Measurements from ENCODE around the gene PPP1R12B. TPM values are rescaled to one million over a fixed set of nuclear protein-coding genes. Genes with fewer than 3 reads are reported as not detected.
"Not testable (repeated sequence)": the region's sequence is repeated elsewhere in the genome, so short reads cannot be mapped to it uniquely, and the experiment has no call there.

Gene PPP1R12B
- total RNA-seq, 5 donors from 2014 or later (not counting 1 experiment from before 2014, with no cell fraction given) = 24.3 to 40.9 (median 27.0) TPM

DNA sequence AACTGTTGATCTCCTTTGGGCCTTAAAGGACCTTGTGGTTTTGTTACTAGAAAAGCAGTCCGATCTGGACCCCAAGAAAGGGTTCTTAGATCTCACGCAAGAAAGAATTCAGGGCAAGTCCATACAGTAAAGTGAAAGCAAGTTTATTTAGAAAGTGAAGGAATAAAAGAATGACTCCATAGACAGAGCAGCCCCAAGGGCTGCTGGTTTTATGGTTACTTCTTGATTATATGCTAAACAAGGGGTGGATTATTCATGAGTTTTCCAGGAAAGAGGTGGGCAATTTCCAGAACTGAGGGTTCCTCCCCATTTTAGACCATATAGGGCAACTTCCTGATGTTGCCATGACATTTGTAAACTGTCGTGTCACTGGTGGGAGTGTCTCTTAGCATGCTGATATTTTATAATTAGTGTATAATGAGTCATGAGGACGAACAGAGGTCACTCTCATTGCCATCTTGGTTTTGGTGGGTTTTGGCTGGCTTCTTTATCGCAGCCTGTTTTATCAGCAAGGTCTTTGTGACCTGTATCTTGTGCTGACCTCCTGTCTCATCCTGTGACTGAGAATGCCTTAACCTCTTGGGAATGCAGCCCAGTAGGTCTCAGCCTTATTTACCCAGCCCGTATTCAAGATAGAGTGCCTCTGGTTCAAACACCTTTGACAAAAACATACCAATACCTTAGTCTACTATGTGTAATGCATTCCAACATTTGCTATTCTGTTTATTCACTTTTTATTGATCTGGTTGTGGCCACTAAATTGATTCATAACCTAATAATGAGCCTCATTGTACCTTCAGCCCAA, 183.5 kb downstream of the PPP1R12B start:
- H3K4me3 ChIP-seq (ENCODE audit: control insufficient read depth in 1 of 2, extremely low read depth in 1 of 2, low read length in 1 of 2); H3K36me3 Mint-ChIP-seq; CTCF ChIA-PET; H3K4me1 Mint-ChIP-seq; H3K27ac Mint-ChIP-seq; H3K36me3 ChIP-seq (ENCODE audit: control insufficient read depth in 2 of 2, extremely low read depth in 1 of 2, insufficient read depth in 1 of 2, low read length in 1 of 2); H3K27me3 ChIP-seq (replicated peaks in 1 of 2; ENCODE audit: control insufficient read depth in 2 of 2, extremely low read depth in 1 of 2, insufficient read depth in 2 of 2, low read length in 1 of 2); ATAC-seq (replicated peaks in 1 of 4); DNase-seq; H3K27ac ChIP-seq (ENCODE audit: low read length); POLR2A ChIA-PET; H3K4me3 Mint-ChIP-seq; H3K9me3 ChIP-seq; H3K4me1 ChIP-seq (ENCODE audit: control insufficient read depth in 1 of 2, extremely low read depth in 1 of 2, insufficient read depth in 2 of 2, low read length in 2 of 2); H3K27me3 Mint-ChIP-seq; H3K9me3 Mint-ChIP-seq: not testable (repeated sequence)
- WGBS (ENCODE audit: insufficient coverage) = 92% methylated on average over 3 of the region's 6 CpGs

GRCh38 chr1:202539166-202539574, 190.7 kb downstream of the PPP1R12B start:
- POLR2A ChIA-PET; H3K27me3 Mint-ChIP-seq; H3K9me3 ChIP-seq; ATAC-seq (replicated peaks in 1 of 4); CTCF ChIA-PET; H3K36me3 ChIP-seq (ENCODE audit: control insufficient read depth in 2 of 2, extremely low read depth in 1 of 2, insufficient read depth in 1 of 2, low read length in 1 of 2); H3K27ac ChIP-seq (ENCODE audit: low read length); H3K4me1 ChIP-seq (ENCODE audit: control insufficient read depth in 1 of 2, extremely low read depth in 1 of 2, insufficient read depth in 2 of 2, low read length in 2 of 2); DNase-seq; H3K4me1 Mint-ChIP-seq; H3K27me3 ChIP-seq (replicated peaks in 1 of 2; ENCODE audit: control insufficient read depth in 2 of 2, extremely low read depth in 1 of 2, insufficient read depth in 2 of 2, low read length in 1 of 2); H3K4me3 Mint-ChIP-seq; H3K27ac Mint-ChIP-seq; H3K9me3 Mint-ChIP-seq; H3K4me3 ChIP-seq (ENCODE audit: control insufficient read depth in 1 of 2, extremely low read depth in 1 of 2, low read length in 1 of 2): not testable (repeated sequence)
- peaks cover 11% of the 10 kb centered on the region for H3K36me3 Mint-ChIP-seq
- no CpG with 5 or more reads among the region's 5 CpGs for WGBS (ENCODE audit: insufficient coverage)

DNA sequence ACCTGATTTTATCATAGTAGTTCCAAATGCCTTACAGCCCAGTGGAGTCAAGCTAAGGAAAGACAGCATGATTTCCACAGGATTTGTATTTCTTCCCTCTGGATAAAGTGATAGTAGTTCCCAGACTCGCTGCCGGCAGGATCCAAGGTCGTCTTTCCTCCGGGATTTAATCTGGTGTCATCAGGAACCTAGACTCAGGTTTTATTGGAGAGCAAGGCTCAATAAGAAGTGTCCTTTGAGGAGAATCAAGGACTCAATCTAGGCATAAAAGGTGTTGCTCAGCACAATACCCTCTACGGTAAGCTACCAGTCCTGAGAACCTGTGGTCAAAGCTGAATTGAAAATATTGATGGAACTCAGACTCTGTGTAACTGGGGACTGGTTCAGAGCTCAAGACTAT, 191.1 kb downstream of the PPP1R12B start:
- H3K4me1 ChIP-seq (ENCODE audit: control insufficient read depth in 1 of 2, extremely low read depth in 1 of 2, insufficient read depth in 2 of 2, low read length in 2 of 2); H3K9me3 Mint-ChIP-seq; ATAC-seq (replicated peaks in 1 of 4); H3K9me3 ChIP-seq; POLR2A ChIA-PET; CTCF ChIA-PET; H3K27ac Mint-ChIP-seq; H3K27me3 Mint-ChIP-seq; H3K27me3 ChIP-seq (replicated peaks in 1 of 2; ENCODE audit: control insufficient read depth in 2 of 2, extremely low read depth in 1 of 2, insufficient read depth in 2 of 2, low read length in 1 of 2); H3K4me3 ChIP-seq (ENCODE audit: control insufficient read depth in 1 of 2, extremely low read depth in 1 of 2, low read length in 1 of 2); H3K36me3 ChIP-seq (ENCODE audit: control insufficient read depth in 2 of 2, extremely low read depth in 1 of 2, insufficient read depth in 1 of 2, low read length in 1 of 2); DNase-seq; H3K4me1 Mint-ChIP-seq; H3K4me3 Mint-ChIP-seq; H3K27ac ChIP-seq (ENCODE audit: low read length): not testable (repeated sequence)
- H3K36me3 Mint-ChIP-seq = peaks cover 11% of the 10 kb centered on the region
- WGBS (ENCODE audit: insufficient coverage) = 97% methylated on average over 4 of the region's 5 CpGs

DNA sequence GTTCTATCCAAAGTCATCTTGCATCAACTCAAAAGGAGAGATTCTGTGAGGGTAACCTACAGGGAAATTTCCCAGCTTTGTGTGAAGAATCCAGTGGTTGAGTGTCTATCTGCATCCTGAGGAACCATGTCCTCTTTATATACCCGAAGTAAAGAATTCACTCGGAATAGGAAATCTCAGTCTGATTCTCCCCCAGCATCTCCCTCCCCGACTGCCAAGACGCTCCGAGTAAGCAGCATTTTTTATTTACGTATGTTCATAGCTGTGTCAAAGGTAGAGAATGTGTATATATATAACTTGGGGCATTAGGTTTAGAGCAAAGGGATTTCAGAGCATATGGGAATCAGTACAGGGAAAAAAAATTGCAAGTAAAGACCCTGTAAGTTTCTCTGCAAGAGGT, 191.5 kb downstream of the PPP1R12B start:
- Histone ChIP-seq H3K4me3 (ENCODE audit: control insufficient read depth in 1 of 2, extremely low read depth in 1 of 2, low read length in 1 of 2) (no peak overlapping the region), H3K27me3 (replicated peaks in 1 of 2; ENCODE audit: control insufficient read depth in 2 of 2, extremely low read depth in 1 of 2, insufficient read depth in 2 of 2, low read length in 1 of 2) (no peaks in the 10 kb centered on the region), H3K4me1 (ENCODE audit: control insufficient read depth in 1 of 2, extremely low read depth in 1 of 2, insufficient read depth in 2 of 2, low read length in 2 of 2) (no peaks in the 10 kb centered on the region), H3K9me3 (no peaks in the 10 kb centered on the region), H3K27ac (ENCODE audit: low read length) (no peak overlapping the region), H3K36me3 (ENCODE audit: control insufficient read depth in 2 of 2, extremely low read depth in 1 of 2, insufficient read depth in 1 of 2, low read length in 1 of 2) (no peaks in the 10 kb centered on the region)
- ATAC-seq (replicated peaks in 1 of 4) (no peak), DNase-seq (no peak)
- Mint-ChIP-seq H3K4me3 (no peak overlapping the region), H3K27me3 (no peaks in the 10 kb centered on the region), H3K4me1 (no peaks in the 10 kb centered on the region), H3K36me3 (peaks cover 11% of the 10 kb centered on the region), H3K9me3 (no peaks in the 10 kb centered on the region), H3K27ac (no peak overlapping the region)
- POLR2A ChIA-PET = no interaction called here
- WGBS (ENCODE audit: insufficient coverage) = 100% methylated on average over 1 of the region's 6 CpGs
- CTCF ChIA-PET = no interaction called here

- Mint-ChIP-seq H3K27ac (no peak overlapping the region), H3K27me3 (no peaks in the 10 kb centered on the region), H3K9me3 (no peaks in the 10 kb centered on the region), H3K4me3 (no peak overlapping the region), H3K36me3 (peaks cover 11% of the 10 kb centered on the region), H3K4me1 (no peaks in the 10 kb centered on the region)
- no peaks in the 10 kb centered on the region for H3K27me3 ChIP-seq (replicated peaks in 1 of 2; ENCODE audit: control insufficient read depth in 2 of 2, extremely low read depth in 1 of 2, insufficient read depth in 2 of 2, low read length in 1 of 2)
- ChIA-PET CTCF (no interaction called here), POLR2A (no interaction called here)
- no peaks in the 10 kb centered on the region for H3K4me1 ChIP-seq (ENCODE audit: control insufficient read depth in 1 of 2, extremely low read depth in 1 of 2, insufficient read depth in 2 of 2, low read length in 2 of 2)
- H3K9me3 ChIP-seq = no peaks in the 10 kb centered on the region
- H3K4me3 ChIP-seq (ENCODE audit: control insufficient read depth in 1 of 2, extremely low read depth in 1 of 2, low read length in 1 of 2) = no peak overlapping the region
- no peak overlapping the region for H3K27ac ChIP-seq (ENCODE audit: low read length)
- no peaks in the 10 kb centered on the region for H3K36me3 ChIP-seq (ENCODE audit: control insufficient read depth in 2 of 2, extremely low read depth in 1 of 2, insufficient read depth in 1 of 2, low read length in 1 of 2)
- no CpG with 5 or more reads among the region's 2 CpGs for WGBS (ENCODE audit: insufficient coverage)
- ATAC-seq (replicated peaks in 1 of 4) (no peak), DNase-seq (no peak)
Observed at GRCh38 chr1:202540448-202540847, 191.9 kb downstream of the PPP1R12B start.

GRCh38 chr1:202540858-202541257, 192.4 kb downstream of the PPP1R12B start:
- H3K9me3 Mint-ChIP-seq; H3K27me3 ChIP-seq (replicated peaks in 1 of 2; ENCODE audit: control insufficient read depth in 2 of 2, extremely low read depth in 1 of 2, insufficient read depth in 2 of 2, low read length in 1 of 2); H3K36me3 ChIP-seq (ENCODE audit: control insufficient read depth in 2 of 2, extremely low read depth in 1 of 2, insufficient read depth in 1 of 2, low read length in 1 of 2); CTCF ChIA-PET; H3K4me1 ChIP-seq (ENCODE audit: control insufficient read depth in 1 of 2, extremely low read depth in 1 of 2, insufficient read depth in 2 of 2, low read length in 2 of 2); H3K27ac Mint-ChIP-seq; H3K27me3 Mint-ChIP-seq; H3K4me3 ChIP-seq (ENCODE audit: control insufficient read depth in 1 of 2, extremely low read depth in 1 of 2, low read length in 1 of 2); POLR2A ChIA-PET; ATAC-seq (replicated peaks in 1 of 4); H3K27ac ChIP-seq (ENCODE audit: low read length); H3K4me3 Mint-ChIP-seq; DNase-seq; H3K4me1 Mint-ChIP-seq; H3K9me3 ChIP-seq: not testable (repeated sequence)
- WGBS (ENCODE audit: insufficient coverage) = no CpG with 5 or more reads among the region's 2 CpGs
- H3K36me3 Mint-ChIP-seq = peaks cover 11% of the 10 kb centered on the region

GRCh38 chr1:202542415-202542814, 193.9 kb downstream of the PPP1R12B start:
- H3K27me3 Mint-ChIP-seq; DNase-seq; H3K4me1 Mint-ChIP-seq; POLR2A ChIA-PET; H3K27ac ChIP-seq (ENCODE audit: low read length); H3K9me3 Mint-ChIP-seq; ATAC-seq (replicated peaks in 1 of 4); H3K27ac Mint-ChIP-seq; H3K36me3 ChIP-seq (ENCODE audit: control insufficient read depth in 2 of 2, extremely low read depth in 1 of 2, insufficient read depth in 1 of 2, low read length in 1 of 2); H3K4me1 ChIP-seq (ENCODE audit: control insufficient read depth in 1 of 2, extremely low read depth in 1 of 2, insufficient read depth in 2 of 2, low read length in 2 of 2); H3K27me3 ChIP-seq (replicated peaks in 1 of 2; ENCODE audit: control insufficient read depth in 2 of 2, extremely low read depth in 1 of 2, insufficient read depth in 2 of 2, low read length in 1 of 2); H3K9me3 ChIP-seq; CTCF ChIA-PET; H3K4me3 Mint-ChIP-seq; H3K4me3 ChIP-seq (ENCODE audit: control insufficient read depth in 1 of 2, extremely low read depth in 1 of 2, low read length in 1 of 2): not testable (repeated sequence)
- H3K36me3 Mint-ChIP-seq = peaks cover 11% of the 10 kb centered on the region

Measured in T-cell (primary cell).